Left kidney (tissue), 8 donors: Measurements from ENCODE around the gene UTP3. TPM values are rescaled to one million over a fixed set of nuclear protein-coding genes. Genes with fewer than 3 reads are reported as not detected.
A peak's percentile ranks its signal among the peaks of the same experiment; 100 is the strongest.
"Not testable (repeated sequence)": the region's sequence is repeated elsewhere in the genome, so short reads cannot be mapped to it uniquely, and the experiment has no call there.

Source experiments
- DNase-seq: peaks from one replicate; pipeline ENCODE4 v3.0.0-alpha.2; 2013
- long read RNA-seq, 8 donors: transcript quantifications; one replicate each; lab custom pipeline, GENCODE V29; 2026
- polyA plus RNA-seq: library from polyadenylated mRNA; unstranded; fragments of 120-200 nt; gene quantifications from one replicate; pipeline ENCODE4 v1.2.1, GENCODE V29; 2013; ENCODE audit not compliant: insufficient read length

The UTP3 gene, protein sequence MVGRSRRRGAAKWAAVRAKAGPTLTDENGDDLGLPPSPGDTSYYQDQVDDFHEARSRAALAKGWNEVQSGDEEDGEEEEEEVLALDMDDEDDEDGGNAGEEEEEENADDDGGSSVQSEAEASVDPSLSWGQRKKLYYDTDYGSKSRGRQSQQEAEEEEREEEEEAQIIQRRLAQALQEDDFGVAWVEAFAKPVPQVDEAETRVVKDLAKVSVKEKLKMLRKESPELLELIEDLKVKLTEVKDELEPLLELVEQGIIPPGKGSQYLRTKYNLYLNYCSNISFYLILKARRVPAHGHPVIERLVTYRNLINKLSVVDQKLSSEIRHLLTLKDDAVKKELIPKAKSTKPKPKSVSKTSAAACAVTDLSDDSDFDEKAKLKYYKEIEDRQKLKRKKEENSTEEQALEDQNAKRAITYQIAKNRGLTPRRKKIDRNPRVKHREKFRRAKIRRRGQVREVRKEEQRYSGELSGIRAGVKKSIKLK
- 49.2 TPM for polyA plus RNA-seq
- long read RNA-seq, donor 1, transcript UTP3-201 (1 exons, 2,073 nt) = major isoform, 30 of 30 reads
- long read RNA-seq, donor 1, partial matches to known transcripts = 0 of 30 reads
- long read RNA-seq, donor 1, other reads (novel, unspliced or antisense) = 0 of 30 reads
- long read RNA-seq, donor 2, transcript UTP3-201 (1 exons, 2,073 nt) = major isoform, 27 of 27 reads
- long read RNA-seq, donor 2, partial matches to known transcripts = 0 of 27 reads
- long read RNA-seq, donor 2, other reads (novel, unspliced or antisense) = 0 of 27 reads
- long read RNA-seq, donor 3, transcript UTP3-201 (1 exons, 2,073 nt) = major isoform, 28 of 28 reads
- long read RNA-seq, donor 3, partial matches to known transcripts = 0 of 28 reads
- long read RNA-seq, donor 3, other reads (novel, unspliced or antisense) = 0 of 28 reads
- long read RNA-seq, donor 4, transcript UTP3-201 (1 exons, 2,073 nt) = major isoform, 5 of 5 reads
- long read RNA-seq, donor 4, partial matches to known transcripts = 0 of 5 reads
- long read RNA-seq, donor 4, other reads (novel, unspliced or antisense) = 0 of 5 reads
- long read RNA-seq, donor 5, transcript UTP3-201 (1 exons, 2,073 nt) = major isoform, 55 of 55 reads
- long read RNA-seq, donor 5, partial matches to known transcripts = 0 of 55 reads
- long read RNA-seq, donor 5, other reads (novel, unspliced or antisense) = 0 of 55 reads
- long read RNA-seq, donor 6, transcript UTP3-201 (1 exons, 2,073 nt) = major isoform, 39 of 39 reads
- long read RNA-seq, donor 6, partial matches to known transcripts = 0 of 39 reads
- long read RNA-seq, donor 6, other reads (novel, unspliced or antisense) = 0 of 39 reads
- long read RNA-seq, donor 7, transcript UTP3-201 (1 exons, 2,073 nt) = major isoform, 57 of 57 reads
- long read RNA-seq, donor 7, partial matches to known transcripts = 0 of 57 reads
- long read RNA-seq, donor 7, other reads (novel, unspliced or antisense) = 0 of 57 reads
- long read RNA-seq, donor 8, transcript UTP3-201 (1 exons, 2,073 nt) = major isoform, 22 of 22 reads
- long read RNA-seq, donor 8, partial matches to known transcripts = 0 of 22 reads
- long read RNA-seq, donor 8, other reads (novel, unspliced or antisense) = 0 of 22 reads

DNA sequence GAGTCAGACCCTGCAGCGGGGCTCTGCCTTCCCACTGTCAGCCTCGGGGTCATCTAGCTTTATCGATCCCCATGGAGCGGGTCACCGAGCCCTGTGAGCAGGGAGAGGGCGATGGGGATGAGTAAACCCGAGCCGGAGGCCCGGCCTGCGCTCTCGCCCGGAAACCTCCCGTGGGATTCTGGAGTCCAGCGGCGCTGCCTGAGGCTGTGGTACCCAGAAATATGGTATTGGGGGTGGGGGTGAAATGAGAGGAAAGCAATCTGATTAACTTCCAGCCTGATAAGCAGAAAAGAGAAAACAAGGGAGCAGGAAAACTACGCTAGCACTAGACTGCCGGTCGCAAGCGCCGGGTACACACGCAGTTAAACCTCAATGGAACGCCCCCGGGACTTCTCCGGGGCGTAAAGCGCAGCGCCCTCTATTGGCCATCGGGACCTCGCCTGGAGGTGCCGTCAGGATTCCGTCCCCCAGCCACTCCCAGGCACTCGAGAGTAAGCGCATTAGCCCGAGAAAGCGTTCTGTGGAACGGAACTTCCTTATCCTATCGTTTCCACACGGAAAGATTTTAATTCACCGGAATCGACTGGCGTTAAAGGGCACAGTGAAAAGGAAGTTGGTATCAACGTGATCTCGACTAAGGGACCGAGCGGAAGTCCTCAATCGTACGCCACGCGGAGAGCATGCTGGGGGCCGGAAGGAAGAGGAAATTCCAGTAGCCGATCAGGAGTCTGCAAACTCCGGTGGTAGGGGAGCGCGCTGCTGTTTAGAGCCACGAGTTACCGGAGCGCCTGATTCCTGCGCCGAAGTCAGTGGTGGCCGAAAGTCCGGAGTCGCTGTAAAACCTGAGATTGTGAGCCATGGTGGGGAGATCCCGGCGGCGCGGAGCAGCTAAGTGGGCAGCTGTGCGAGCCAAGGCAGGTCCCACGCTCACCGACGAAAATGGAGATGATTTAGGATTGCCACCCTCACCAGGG is at the start of gene UTP3:
Gene UTP3, plus strand, starts transcription at position 712 of the 974 bp plus-strand sequence. Its CDS starts 146 bp downstream, at position 858.
- peak; percentile 99 for DNase-seq

DNA sequence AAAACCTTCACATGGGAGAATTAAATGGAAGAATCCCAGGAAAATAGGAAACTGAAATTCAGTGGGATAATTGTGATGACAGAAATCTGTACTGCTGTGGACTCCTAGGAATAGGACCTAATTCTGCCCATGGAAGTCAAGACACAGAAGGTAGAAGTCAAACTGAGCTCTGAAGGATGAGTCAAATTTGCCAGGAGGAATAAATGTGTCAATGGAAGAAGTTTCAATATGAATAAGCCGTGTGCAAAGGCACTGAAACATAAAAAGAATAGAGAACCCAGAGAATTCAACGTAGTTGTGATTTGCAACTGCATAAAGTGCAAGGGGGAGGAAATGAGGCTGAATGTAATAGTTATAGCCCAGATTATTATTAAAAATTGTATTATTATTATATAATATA is 48.1 kb upstream of the UTP3 start:
- no peak for DNase-seq

DNA sequence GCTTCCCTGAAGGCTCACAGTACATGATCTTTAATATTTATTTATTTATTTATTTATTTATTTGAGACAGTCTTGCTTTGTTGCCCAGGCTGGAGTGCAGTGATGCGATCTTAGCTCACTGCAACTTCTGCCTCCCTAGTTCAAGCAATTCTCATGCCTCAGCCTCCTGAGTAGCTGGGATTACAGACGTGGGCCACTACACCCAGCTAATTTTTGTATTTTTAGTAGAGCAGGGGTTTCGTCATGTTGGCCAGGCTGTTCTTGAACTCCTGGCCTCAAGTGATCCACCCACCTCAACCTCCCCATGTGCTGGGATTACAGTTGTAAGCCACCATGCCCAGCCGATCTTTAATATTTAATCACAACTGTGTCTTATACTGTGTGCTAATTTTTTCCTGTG is 37.6 kb upstream of the UTP3 start:
- not testable (repeated sequence) for DNase-seq

DNA sequence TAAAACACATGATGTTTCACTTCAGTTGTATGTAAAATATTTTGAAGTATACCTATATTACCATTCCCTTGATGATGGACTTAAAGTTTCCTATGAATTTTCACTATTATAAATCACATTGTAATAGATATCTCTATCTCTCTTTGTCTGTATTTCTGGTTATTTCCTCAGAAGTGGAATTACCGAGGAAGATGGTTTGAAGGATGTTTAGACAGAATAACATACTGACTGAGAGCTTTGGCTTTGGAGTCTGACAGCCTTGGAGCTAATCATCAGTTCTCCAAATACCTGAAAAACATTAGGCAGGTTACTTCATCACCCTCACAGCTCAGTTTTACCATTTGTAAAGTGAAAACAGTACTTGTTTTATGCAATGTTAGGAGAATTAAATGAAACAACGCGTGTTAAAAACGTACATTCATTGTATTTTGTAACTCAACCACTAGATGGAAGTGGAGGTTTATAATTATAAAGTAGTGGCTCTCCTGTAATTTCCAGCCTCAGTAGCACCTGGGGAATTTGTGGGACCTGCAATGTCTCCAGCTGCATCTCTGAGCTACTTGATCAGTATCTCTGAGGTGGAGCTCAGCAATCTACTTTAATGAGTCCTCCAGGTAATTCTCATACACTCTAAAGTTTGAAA is 36.3 kb upstream of the UTP3 start:
- peak; percentile 32 for DNase-seq

DNA sequence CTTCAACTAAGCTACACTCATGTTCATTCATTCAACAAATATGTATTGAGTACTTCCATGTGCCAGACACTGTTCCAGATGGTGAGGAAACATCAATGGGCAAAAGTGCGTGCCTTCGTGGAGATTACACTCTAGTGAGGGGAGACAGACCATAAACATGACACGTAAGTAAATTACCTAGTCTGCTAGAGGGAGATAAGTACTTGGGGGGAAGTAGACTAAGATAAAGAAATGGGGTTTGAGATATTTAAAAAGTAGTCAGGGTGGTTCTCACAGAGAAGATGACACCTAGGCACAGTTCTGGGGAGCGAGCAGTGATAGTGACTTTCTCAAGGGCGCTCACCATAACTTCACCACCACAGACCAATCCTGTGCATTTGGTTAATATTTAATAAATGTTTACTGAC is 33.7 kb upstream of the UTP3 start:
- DNase-seq = no peak

DNA sequence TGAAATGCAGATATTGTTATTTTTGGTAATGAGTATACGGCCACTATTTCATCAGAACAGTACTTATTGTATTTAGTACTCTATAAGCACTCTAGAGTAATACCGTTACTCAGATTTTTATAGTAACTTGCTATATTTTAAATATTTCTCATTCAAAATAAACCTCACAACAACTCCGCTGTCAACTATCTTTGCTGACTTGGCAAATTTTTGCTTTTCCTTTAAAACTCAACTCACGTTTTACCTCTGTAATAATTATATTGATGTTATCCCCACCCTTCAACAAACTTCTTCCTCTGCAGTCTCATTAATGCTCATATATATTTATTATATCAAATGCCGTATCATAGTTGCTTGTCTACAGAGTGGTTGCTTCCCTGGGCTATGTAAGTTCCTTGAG is 31.0 kb upstream of the UTP3 start:
- no peak for DNase-seq

DNA sequence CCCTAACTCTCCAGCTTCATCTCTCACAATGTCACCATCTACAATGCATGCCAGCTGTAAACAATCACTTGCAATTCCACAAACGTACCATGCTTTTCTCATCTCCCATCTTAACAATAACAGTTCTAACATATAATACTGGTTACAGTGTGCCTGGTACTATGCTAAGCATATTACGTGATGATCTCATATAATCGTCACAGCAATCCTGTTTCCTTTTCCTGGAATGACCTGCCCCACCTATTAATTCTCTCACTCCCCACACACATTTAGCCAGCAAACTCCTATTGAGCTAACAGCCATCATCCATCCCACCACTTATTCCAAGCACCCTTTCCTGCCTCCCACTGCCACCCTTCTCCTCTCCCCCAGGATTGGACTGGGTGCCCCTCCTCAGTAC is 29.9 kb upstream of the UTP3 start:
- DNase-seq = no peak

DNA sequence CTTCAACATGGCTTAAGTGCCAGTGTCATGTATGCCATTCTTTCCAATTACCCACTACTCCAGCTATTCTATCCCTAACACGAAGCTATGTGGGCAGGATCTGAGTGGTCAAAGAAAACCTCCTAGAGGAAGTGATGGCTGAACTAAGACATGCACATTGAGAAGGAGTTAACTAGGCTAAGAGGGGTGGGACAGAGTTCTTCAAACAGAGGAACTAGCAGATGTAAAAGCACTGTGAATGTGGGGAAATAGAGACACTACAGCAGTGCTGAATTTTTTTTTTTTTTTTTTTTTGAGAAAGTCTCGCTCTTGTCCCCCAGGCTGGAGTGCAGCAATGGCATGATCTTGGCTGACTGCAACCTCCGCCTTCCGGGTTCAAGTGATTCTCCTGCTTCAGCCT is 28.2 kb upstream of the UTP3 start:
- no peak for DNase-seq

DNA sequence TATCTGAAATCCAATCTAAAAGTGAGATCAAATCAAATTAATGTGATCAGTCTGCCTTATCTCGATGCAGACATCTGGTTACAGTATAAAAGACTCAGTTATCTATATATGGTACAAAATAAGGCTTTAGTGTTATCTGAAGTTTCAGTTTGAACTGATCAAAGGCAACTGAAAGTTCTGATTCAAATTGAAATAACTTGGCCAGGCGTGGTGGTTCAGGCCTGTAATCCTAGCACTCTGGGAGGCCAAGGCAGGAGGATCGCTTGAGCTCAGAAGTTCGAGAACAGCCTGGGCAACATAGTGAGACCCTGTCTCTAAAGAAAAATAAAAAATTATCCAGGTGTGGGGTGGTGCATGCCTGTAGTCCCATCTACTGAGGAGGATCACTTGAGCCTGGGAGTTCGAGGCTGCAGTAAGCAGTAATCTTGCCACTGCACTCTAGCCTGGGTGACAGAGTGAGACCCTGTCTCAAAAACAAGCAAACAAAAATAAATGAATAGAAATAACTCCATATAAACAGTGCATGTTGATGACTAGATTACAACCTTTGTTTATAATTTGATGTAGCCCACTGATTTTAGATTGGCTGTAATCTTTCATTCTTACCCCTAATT is 26.9 kb upstream of the UTP3 start:
- DNase-seq = not testable (repeated sequence)

DNA sequence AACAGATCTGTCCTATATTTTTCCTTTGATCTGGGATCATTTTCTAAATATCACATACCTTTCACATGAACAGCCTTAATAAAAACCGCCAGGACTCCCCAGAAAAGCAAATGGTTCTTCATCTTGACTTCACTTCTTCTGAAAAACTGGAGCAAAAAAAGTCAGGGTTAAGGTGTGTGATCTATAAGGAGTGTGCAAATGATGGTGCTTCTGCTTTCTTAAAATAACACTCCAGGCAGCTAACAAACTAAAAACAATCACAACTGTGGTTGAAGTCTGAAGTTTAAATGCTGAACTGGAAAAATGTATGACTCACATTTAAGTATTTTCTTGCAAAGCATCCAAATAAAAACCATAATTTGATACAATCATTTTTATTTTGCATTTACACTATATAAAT is 22.0 kb upstream of the UTP3 start, which contains the start of gene JCHAIN:
Gene JCHAIN, minus strand, starts transcription at position 140 of the 400 bp plus-strand sequence. Its CDS starts 18 bp downstream, at position 122.
- no peak for DNase-seq

DNA sequence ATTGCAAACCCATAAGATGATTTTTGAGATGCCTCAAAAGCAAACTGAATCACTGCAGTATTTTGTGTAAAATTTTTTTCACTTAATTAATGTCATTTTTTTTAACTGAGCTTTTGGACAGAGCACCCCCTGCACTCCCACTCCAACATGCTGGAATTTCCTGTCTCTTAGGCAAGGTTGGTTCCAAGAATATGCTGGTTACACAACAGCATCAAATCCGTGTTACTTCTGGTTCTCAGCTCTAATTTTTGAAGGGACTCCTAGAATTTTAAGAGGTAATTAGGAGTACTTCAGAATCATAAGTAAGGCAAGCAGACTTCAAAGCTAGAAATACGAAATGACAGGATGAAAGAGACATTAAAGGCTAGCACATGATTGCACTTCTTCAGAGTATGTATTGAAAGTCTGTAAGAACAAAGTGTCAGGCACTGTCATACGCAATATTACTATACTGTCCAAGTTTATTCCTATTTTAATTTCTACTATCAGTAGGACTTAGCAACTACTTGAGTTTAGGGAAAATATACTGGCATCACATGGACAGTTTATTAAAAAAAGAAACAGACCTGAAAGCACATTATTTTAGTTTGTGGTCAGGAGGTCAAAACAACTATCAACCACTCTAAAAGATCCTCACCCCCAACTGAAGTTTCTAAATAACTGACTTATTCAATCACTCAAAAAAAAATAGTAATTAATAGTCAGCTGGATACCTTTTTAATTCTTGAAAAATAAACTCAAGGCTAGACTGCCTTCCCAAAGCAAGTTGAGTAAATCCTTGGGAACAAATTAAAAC is 20.4 kb upstream of the UTP3 start:
- no peak for DNase-seq

DNA sequence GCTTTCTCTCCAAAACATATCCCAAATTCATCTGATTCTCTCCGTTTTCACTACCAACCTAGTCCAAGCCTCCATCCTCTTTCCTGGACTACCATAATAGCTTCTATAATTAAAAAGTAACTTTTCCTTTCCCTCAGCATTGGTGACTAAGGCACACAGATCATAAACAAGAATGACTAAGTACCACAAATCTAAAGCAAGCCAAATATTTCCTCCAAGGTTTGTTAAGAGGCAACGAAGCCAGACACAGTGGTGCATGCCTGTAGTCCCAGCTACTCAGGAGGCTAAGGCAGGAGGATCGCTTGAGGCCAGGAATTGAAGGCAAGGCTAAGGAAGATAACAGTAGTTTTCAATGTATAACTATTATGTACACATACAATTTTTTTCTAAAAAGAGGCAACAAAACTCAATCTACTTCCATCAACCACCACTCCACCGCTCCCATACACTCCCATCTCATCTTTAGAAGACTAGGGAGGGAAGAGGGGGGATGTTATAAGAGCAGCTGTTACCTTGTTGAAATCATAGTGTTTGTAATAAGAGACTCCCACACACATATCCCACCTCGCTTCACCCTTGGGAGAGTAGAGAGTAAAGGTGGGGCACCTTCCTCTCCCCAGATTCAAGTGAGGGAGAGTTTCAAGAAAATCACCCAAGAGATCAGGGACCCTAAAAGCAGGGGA is 17.9 kb upstream of the UTP3 start:
- no peak for DNase-seq

DNA sequence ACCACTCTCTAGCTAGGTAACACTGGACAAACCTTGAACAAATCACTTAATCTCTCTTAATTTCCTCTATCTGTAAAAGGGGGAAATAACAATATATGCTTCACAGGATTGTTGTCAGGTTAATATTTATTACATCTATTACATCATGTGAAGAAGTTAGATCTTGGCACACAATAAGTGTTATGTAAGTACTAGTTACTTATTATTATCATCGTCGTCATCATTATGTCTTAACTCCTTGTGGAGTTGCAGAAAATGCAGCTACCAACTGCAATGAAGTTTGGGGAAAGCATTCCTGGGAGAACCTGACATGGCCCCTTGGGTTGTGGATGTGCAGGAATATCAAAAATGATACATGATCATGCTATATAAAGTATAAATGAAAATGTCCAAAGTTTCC is 17.2 kb upstream of the UTP3 start:
- DNase-seq = no peak

DNA sequence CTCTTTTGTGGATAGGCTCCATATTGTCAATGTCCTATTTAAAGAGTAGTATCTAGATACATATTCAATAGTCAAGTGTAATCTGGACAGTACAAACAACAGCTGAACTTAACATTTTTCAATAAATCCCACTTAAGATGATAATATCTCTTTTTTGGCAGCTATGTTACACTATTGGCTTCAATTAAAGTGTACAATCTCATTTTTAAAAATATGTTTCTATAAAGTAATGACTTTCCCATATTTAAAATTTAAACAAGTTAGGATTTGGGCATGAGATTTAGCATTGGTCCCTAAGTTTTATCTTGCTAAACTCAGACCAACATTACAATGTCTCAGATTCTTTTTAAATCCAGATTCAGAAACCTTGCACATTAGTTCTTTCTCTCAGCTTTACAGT is 14.1 kb upstream of the UTP3 start:
- no peak for DNase-seq

DNA sequence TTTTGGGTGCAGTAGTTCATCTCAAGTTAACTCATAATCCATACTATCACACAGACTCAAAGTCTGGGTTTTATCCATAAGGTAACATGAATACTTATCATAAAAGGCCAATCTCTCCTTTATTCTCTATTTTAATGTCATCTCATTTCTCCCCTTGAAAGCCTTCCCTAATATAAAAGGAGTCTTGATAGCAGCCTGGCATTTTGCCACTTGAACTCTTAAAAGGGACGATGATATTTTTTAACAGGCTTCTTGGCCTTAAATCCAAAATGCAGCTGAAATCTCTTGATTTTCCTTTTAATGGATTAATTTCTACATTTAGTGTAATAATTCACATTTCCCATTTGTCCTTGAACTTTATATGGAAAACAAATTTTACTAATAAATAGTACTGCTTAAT is 13.6 kb upstream of the UTP3 start:
- no peak for DNase-seq

DNA sequence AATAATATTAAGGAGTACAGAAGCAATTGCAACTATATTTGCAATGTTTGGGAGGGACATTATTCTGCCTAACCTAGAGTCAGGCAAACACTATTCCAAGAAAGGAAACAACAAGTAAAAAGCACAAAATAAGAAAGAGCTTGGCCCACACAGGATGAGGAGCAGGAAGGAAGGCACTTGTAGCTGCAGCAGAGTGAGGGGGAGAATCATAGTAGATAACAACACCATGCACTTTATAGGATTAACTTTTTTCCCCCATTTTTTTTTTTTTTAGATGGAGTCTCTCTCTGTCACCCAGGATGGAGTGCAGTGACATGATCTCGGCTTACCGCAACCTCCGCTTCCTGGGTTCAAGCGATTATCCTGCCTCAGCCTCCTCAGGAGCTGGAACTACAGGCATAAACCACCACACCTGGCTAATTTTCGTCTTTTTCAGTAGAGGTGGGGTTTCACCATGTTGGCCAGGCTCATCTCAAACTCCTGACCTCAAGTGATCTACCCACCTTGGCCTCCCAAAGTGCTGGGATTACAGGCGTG is 11.7 kb upstream of the UTP3 start:
- DNase-seq = no peak

DNA sequence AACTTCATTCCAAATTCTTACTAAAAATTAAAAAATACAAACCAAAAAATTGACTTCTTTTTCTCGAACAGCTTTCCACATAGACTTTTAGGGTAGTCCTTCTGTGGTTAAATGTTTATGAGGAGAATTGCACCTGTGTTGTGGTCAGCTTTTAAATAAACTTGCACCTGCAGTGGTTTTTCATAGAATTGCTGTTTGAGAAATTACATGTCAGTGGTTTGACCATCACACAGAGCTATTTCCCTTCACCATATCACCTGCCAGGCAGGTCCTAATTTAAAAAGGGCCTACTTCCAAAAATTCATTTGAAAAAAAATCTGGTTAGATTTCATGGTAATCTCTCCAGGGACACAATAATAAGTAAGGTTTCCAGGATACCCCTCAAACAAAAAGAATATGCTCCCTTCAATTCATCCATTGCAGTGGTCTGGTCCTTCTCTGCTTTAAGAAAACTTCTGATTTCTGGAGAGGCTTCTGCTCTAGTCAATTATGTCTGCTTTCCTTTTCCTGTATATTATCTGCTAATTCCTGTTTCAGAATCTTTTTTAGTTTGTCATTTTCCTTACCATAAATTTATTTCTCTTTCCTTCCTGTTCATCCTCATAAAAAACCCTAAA is 9.8 kb upstream of the UTP3 start:
- no peak for DNase-seq
